Endothelial cell (in vitro differentiated cells): ENCODE results near the gene FAM168B. TPM values are rescaled to one million over a fixed set of nuclear protein-coding genes. Genes with fewer than 3 reads are reported as not detected.
"Not testable (repeated sequence)": the region's sequence is repeated elsewhere in the genome, so short reads cannot be mapped to it uniquely, and the experiment has no call there.

Source experiments
- DNase-seq: peaks from one replicate; pipeline ENCODE4 v3.0.0; 2021; ENCODE audit warnings: low spot score
- H3K27ac Mint-ChIP-seq: one replicate; pipeline ENCODE4 v1.8.0; 2021; ENCODE audit warnings: mixed read lengths, inconsistent platforms; ENCODE audit not compliant: unreplicated experiment
- H3K27me3 Mint-ChIP-seq: one replicate; pipeline ENCODE4 v1.8.0; 2021; ENCODE audit warnings: mild to moderate bottlenecking, moderate library complexity, mixed read lengths, inconsistent platforms; ENCODE audit not compliant: unreplicated experiment
- H3K36me3 Mint-ChIP-seq: one replicate; pipeline ENCODE4 v1.8.0; 2021; ENCODE audit warnings: mild to moderate bottlenecking, low read depth, mixed read lengths, inconsistent platforms; ENCODE audit not compliant: unreplicated experiment
- H3K4me1 Mint-ChIP-seq: one replicate; pipeline ENCODE4 v1.8.0; 2021; ENCODE audit warnings: mild to moderate bottlenecking, mixed read lengths, inconsistent platforms; ENCODE audit not compliant: unreplicated experiment
- H3K4me3 Mint-ChIP-seq: one replicate; pipeline ENCODE4 v1.8.0; 2021; ENCODE audit warnings: mild to moderate bottlenecking, mixed read lengths, inconsistent platforms; ENCODE audit not compliant: unreplicated experiment
- H3K9me3 Mint-ChIP-seq: one replicate; pipeline ENCODE4 v1.8.0; 2021; ENCODE audit warnings: mixed read lengths, inconsistent platforms; ENCODE audit not compliant: unreplicated experiment
- total RNA-seq: library from RNA; stranded (reverse); fragmentation: NEBNext Ultra II Directional; extraction: Animal tissue kit (Norgen Biotek cat#: 25700); gene quantifications from one replicate; pipeline ENCODE4 v1.2.1, GENCODE V29; 2021; ENCODE audit not compliant: unreplicated experiment
- TF ChIP-seq, protein P1 (sequence below): fragments of 200-600 bp; sonication (generic); IDR thresholded peaks from one replicate; pipeline ENCODE4 v1.5.0; 2021; ENCODE audit warnings: antibody characterized with exemption; ENCODE audit not compliant: unreplicated experiment

FAM168B gene
- total RNA-seq, 1 donor from 2014 or later = 72.0 TPM

DNA sequence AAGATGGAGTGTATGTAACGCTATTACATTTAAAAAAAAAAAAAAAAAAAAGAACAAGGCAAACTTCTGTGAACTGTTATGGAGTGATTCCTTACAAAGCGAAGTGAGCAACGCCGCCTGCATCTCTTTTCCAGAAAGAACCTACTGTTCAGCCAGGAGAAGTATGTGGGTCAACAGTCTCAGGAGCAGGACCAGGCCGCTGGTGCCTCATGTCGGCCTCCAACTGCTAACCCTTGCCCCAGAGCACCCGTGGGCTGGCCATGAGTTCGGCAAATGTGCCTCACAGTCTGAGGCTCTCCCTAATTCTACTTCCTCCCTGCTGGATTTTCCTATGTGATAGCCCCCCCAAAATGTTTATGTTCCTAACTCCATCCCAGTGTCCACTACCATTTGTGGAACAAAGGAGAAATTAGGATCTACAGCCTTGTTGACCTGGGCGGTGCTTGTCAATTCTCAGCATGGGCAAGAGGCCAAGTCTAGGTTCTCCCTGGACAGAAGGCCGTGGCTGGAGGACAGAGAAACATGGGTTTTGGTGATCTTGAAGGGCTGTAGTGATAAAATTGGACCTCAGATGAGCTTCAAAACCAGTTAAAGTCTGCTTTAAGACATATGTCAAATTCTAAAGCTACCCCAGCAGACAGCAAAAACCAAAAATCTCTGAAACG is 15.9 kb downstream of the FAM168B start:
- H3K4me3 Mint-ChIP-seq = no peak overlapping the region
- H3K4me1 Mint-ChIP-seq = peaks cover 8% of the 10 kb centered on the region
- no peak for DNase-seq
- H3K9me3 Mint-ChIP-seq = no peaks in the 10 kb centered on the region
- peaks cover 3% of the 10 kb centered on the region for H3K27me3 Mint-ChIP-seq
- no peak overlapping the region for H3K27ac Mint-ChIP-seq
- H3K36me3 Mint-ChIP-seq = peaks cover 38% of the 10 kb centered on the region
- TF ChIP-seq, protein P1, sequence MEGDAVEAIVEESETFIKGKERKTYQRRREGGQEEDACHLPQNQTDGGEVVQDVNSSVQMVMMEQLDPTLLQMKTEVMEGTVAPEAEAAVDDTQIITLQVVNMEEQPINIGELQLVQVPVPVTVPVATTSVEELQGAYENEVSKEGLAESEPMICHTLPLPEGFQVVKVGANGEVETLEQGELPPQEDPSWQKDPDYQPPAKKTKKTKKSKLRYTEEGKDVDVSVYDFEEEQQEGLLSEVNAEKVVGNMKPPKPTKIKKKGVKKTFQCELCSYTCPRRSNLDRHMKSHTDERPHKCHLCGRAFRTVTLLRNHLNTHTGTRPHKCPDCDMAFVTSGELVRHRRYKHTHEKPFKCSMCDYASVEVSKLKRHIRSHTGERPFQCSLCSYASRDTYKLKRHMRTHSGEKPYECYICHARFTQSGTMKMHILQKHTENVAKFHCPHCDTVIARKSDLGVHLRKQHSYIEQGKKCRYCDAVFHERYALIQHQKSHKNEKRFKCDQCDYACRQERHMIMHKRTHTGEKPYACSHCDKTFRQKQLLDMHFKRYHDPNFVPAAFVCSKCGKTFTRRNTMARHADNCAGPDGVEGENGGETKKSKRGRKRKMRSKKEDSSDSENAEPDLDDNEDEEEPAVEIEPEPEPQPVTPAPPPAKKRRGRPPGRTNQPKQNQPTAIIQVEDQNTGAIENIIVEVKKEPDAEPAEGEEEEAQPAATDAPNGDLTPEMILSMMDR = no peak

- no peak for DNase-seq
- TF ChIP-seq, protein P1 = no peak
- Mint-ChIP-seq H3K27me3 (peaks cover 5% of the 10 kb centered on the region), H3K27ac (no peak overlapping the region), H3K4me1 (peaks cover 8% of the 10 kb centered on the region), H3K36me3 (peaks cover 39% of the 10 kb centered on the region), H3K4me3 (no peak overlapping the region), H3K9me3 (no peaks in the 10 kb centered on the region)
These were observed 16.6 kb downstream of the FAM168B start for GRCh38 chr2:131076707-131077106.

- not testable (repeated sequence) for H3K4me3 Mint-ChIP-seq, DNase-seq, H3K27me3 Mint-ChIP-seq, H3K4me1 Mint-ChIP-seq, H3K9me3 Mint-ChIP-seq
- peaks cover 40% of the 10 kb centered on the region for H3K36me3 Mint-ChIP-seq
- peak overlapping the region; percentile 58 for H3K27ac Mint-ChIP-seq
These were observed 17.7 kb downstream of the FAM168B start for GRCh38 chr2:131075578-131075977.

- H3K27ac Mint-ChIP-seq, H3K4me1 Mint-ChIP-seq, H3K9me3 Mint-ChIP-seq, DNase-seq, H3K4me3 Mint-ChIP-seq: not testable (repeated sequence)
- peaks cover 10% of the 10 kb centered on the region for H3K27me3 Mint-ChIP-seq
- peaks cover 29% of the 10 kb centered on the region for H3K36me3 Mint-ChIP-seq
These were observed 25.1 kb downstream of the FAM168B start for GRCh38 chr2:131068172-131068571.

DNA sequence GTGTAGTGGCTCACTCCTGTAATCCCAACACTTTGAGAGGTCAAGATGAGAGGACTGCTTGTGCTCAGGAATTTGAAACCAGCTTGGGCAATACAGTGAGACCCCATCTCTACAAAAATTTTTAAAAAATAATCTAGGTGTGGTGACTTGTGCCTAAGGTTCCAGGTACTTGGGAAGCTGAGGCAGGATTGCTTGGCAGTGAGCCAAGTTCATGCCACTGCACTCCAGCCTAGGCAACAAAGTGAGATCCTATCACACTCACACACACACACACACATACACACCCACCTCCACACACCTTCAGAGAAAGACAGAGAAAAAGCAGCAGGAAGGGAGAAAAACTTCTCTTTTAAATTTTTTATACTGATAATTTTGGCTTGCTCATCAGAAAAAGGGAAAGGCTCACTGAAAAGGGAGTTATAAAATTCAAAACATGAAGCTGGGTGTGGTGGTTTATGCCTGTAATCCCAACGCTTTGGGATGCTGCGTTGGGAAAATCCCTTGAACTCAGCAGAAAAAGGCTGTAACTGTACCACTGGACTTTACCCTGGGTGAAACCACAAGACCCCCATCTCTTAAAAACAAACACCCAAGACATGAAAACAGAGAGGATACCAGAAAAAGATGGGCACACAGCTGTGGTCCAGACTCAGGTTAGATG is 25.7 kb downstream of the FAM168B start:
- DNase-seq = no peak
- no peaks in the 10 kb centered on the region for H3K9me3 Mint-ChIP-seq
- H3K36me3 Mint-ChIP-seq = peaks cover 29% of the 10 kb centered on the region
- TF ChIP-seq, protein P1 = no peak
- no peak overlapping the region for H3K27ac Mint-ChIP-seq
- H3K27me3 Mint-ChIP-seq = peaks cover 10% of the 10 kb centered on the region
- no peak overlapping the region for H3K4me3 Mint-ChIP-seq
- H3K4me1 Mint-ChIP-seq = peaks cover 9% of the 10 kb centered on the region
